ENCODE data around the gene PRKCG.

PRKCG gene

GRCh38 chr19:53873773-53874605 lies 8.0 kb upstream of the PRKCG start:
- no peak for DNase-seq

DNA sequence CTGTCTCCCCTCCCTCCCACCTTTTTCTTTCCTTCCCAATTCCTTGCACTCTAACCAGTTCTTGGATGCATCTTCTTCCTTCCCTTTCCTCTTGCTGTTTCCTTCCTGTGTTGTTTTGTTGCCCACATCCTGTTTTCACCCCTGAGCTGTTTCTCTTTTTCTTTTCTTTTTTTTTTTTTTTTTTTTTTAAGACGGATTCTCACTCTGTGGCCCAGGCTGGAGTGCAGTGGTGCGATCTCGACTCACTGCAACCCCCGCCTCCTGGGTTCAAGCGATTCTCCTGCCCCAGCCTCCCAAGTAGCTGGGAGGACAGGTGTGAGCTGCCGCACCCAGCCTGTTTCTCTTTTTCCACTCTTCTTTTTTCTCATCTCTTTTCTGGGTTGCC lies 7.4 kb upstream of the PRKCG start:
- no peak for DNase-seq

DNA sequence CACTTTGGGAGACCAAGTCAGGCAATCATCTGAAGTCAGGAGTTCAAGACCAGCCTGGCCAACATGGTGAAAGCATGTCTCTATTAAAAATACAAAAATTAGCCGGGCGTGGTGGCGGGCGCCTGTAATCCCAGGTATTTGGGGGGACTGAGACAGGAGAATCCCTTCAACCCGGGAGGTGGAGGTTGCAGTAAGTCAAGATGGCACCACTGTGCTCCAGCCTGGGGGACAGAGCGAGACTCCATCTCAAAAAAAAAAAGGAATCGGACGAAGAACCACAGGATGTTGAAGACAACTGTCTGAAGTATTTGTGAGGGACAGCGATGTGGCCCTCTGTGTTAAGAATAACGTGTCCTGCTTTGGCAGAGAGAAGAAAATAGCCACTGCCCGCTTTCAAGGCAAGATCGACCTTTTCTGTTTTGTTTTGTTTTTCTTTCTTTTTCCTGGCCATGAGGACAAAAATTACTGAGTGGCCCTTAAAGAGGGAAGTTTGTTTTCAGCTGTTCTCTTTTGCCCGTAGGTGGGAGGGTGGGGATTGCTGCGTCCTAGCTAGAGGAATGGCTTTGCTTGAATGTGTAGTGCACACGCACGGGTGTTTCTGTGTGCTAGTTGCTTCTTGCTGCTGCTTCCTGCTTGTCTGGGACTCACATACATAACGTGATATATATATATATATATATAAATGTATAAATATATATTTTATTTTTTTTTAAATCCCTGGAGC lies 6.2 kb upstream of the PRKCG start:
- no peak for DNase-seq

DNA sequence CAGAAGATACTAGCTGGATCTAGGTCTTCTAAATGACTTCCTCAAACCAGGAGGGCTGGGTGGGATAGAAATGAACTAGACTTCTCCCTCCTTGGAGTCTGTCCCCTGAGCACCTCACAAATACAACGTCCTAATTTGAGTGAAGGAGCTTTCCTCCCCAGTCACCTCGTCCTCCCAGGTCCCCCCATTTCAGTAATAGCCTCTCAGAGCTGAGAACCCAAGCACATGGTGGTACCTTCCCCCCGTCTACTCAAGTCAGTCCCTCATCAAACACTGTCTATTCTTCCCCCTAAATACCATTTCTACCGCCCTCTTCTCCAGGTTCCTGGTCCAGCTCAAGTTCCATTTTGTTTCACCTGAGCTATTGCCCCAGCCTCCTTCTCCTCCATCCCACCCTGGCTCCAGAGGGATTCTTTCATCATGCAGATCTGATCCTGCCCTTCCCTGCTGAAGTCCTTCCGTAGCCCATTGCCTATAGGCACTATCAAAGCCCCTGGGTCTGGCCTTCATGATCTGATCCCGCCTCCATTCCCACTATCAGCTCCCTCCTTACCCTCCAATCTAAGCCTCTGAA lies 5.3 kb upstream of the PRKCG start:
- DNase-seq: no peak

DNA sequence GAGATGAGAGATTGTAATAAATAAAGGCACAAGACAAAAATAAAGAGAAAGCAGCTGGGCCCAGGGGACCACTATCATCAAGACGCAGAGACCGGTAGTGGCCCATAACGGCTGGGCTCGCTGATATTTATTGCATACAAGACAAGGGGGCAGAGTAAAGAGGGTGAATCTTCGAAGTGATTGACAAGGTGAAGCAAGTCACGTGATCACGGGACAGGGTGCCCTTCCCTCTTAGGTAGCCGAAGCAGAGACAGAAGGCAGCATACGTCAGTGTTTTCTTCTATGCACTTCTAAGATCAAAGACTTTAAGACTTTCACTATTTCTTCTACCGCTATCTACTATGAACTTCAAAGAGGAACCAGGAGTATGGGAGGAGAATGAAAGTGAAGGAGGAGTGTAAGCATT lies 4.6 kb upstream of the PRKCG start:
- no peak for DNase-seq

DNA sequence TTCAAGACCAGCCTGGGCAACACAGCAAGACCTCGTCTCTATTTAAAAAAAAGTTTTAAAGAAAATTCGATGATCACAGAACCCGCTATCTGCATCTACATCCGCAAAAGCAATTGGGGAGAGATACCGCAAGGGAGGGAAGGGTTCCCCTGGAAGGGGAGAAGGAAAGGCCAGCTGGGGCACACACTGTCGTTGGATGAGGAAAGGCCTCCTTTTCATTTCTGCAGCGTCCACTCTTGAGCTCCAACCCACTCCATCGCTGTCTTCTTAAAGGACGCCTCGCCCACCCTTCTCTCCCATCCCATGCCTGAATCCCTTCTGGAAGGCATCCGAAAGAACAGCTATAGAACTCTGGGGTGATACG lies 3.2 kb upstream of the PRKCG start:
- no peak for DNase-seq

DNA sequence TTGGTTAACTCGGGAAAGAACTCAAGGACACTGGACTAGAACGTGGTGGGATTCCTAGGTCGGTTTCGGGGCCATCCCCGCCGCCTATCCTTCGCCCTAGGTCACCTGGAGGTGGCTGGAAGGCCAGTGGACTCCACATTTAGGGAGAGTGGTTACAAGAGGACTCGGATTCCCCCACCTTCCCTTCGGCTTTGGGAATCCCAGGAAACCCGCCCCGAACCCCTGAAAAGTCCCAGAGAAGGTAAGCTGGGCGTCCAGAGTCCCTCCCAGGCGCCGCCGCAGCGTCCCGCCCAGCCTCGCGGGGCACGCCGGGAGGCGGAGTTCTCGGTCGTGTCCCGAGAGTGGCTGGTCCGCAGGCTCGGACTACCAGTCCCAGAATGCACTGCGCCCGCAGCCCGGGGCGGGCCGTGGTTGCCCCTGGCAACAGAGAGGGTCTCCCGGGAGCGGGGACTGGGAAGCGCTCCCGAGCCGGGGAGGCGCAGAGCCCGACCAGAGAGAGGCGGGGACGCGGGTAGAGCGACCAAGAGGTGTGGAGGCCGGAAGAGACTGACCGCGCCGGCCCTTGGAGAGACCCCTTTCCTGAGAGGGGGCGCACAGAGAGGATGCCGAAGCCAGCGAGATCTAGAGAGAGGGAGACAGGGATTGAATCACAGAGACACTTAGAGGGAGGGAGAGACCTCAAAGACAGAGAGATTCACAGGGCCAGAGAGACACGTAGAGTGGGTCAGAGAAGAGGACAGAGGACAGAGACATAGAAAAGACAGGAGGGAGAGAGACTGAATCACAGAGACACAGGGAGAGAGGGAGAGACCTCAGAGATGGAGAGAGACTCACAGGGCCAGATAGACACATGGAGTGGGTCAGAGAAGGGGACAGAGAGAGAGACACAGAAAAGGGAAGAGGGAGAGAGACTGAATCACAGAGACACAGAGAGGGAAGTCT lies 2.6 kb upstream of the PRKCG start:
- no peak for DNase-seq

DNA sequence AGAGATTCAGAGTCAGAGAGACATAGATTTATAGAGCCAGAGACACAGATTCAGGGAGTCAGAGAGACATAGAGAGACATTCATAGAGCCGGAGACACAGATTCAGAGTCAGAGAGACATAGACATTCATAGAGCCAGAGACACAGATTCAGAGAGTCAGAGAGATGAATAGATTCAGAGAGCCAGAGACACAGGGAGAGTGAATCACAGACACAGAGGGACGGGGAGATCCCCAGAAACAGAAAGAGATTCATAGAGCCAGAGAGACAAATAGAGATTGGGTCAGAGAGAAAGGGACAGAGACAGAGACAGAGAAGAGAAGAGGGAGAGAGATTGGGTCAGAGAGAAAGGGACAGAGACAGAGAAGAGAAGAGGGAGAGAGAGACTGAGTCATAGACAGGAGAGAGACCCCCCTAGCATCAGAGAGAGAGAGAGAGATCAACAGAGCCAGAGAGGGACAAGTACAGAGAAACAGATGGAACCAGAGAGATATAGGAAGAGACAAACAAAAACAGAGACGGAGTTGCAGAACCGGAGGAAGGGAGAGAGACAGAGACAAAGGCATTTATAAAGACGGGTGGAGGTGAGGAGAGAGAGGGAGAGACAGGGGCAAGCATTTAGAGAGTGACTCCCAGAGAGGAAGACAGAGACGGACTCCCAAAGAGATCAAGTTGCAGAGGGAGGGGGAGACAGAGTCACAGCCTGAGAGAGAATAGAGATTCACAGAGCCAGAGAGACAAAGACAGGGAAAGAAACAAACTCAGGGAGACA lies 1.1 kb upstream of the PRKCG start:
- no peak for DNase-seq

DNA sequence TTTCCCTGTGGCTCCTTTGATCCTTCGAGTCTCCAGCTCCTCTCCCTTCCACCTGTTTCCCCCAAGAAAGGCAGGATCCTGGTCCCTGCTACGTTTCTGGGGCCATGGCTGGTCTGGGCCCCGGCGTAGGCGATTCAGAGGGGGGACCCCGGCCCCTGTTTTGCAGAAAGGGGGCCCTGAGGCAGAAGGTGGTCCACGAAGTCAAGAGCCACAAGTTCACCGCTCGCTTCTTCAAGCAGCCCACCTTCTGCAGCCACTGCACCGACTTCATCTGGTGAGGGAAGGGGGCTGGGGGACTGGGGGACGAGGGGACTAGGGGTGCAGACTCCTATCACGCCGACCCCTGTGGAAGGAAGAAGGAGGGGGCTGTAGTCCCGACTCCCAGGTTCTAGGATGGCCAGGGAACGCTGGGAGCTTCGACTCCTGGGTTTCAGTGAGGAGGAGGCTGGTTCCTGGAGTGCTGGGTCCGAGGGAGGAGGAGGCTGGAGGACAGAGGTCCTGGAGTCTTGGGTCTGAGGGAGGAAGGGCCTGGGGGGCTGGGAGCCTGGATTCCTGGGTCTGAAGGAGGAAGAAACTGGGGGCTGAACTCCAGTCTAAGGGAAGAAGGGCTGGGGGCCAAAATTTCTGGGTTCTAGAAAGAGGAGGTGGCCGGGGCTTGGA lies 524 bp downstream of the PRKCG start:
- no peak for DNase-seq

- no peak for DNase-seq
Observed at GRCh38 chr19:53883231-53883661, 1.2 kb downstream of the PRKCG start.

DNA sequence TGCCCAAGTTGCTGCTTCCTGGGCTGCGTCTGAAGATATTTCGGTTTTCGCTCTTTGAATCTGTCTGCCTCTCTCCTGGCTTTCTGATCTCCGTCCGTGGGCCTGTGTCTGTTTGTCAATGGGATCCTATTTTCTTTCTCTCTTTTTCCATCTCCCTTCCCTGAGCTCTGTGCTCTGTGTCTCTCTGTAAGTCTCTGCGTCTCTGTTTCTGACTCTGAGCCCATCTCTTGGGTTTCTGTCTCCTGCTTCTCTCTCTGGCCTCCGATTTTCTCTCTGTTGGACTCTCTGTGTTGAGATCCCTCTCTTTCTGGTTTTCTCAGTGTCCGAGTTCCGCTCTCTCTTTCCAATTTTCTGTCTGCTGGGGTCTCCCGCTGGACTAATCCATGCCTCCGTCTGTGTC lies 1.7 kb downstream of the PRKCG start:
- no peak for DNase-seq

DNA sequence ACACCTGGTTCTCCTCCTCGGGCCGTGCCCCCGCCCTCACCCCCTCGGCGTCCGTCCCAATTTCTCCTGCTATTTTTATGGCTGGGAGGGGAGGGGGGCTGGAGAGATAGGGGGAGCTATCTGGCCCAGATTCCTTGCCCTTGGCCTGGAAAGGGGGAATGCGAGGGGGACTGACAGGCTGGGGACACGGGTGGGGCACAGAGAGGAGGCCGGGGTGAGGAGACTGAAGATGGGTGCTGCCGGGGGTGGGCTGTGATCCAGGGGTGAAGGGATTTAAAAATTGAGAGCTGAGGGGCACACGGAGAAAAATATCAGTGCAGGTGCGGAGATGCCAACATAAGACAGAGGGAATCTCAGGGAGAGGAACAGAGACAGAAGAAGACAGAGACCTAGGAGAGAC lies 2.3 kb downstream of the PRKCG start:
- DNase-seq: no peak

DNA sequence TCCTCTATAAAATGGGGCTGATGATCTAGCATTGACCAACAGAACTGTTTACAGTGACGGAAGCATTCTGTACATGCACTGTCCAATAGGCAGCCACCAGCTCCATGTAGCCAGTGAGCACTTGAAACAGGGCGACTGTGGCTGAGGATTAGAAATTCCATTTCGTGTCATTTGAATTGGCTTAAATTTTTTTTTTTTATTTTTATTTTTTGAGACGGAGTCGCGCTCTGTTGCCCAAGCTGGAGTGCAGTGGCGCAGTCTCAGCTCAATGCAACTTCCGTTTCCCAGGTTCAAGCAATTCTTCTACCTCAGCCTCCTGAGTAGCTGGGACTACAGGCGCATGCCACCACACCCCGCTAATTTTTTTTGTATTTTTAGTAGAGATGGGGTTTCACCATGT lies 3.0 kb downstream of the PRKCG start:
- no peak for DNase-seq

GRCh38 chr19:53892301-53892980 lies 10.4 kb downstream of the PRKCG start:
- no peak for DNase-seq

DNA sequence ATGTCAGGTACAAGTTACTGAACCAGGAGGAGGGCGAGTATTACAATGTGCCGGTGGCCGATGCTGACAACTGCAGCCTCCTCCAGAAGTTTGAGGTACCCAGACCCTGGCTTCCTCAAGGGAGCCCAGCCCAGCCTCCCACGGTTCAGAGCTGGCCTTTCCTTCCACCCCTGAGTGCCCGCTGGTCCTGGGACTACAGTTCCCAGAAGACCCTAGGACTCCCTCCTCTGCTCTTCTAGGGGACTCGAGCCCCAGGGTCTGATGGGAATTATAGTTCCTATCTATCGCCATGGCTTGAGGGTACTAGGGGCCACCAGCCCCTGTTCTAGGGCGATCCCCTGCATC lies 11.0 kb downstream of the PRKCG start:
- DNase-seq: no peak

- DNase-seq: no peak
Observed at GRCh38 chr19:53894707-53895106, 12.7 kb downstream of the PRKCG start.

DNA sequence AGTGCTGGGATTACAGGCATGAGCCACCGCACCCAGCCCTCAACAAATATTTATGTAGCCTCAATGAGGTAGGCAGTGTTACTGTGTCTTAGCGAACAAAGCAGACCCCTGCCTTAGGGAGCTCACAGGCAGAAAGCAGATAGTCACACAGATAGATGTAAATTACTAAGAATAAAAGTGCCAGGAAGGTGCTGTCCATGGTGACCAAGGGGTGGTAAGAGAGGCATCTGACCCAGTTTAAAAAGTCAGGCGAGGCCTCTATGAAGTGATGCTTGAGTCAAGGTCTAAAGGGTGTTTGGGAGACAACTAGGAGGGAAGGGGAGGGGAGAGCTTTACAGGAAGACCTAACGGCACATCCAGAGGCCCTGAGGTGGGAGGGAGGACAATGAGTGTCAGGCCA lies 14.7 kb downstream of the PRKCG start:
- no peak for DNase-seq

GRCh38 chr19:53897459-53897858 lies 15.5 kb downstream of the PRKCG start:
- no peak for DNase-seq

DNA sequence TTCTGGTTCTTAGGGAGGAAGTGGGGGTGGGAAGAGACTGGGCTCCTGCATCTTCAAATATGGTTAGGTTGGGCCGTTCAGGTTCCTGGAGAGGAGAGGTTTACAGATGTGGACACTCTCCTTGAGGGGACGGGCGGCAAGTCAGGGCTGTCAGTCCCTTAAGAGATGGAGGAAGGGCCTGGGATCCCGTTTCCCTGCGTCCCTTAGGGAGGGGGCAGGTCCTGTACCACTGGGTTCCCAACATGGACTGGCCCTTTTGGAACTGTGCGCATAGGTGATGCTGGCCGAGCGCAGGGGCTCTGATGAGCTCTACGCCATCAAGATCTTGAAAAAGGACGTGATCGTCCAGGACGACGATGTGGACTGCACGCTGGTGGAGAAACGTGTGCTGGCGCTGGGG lies 16.2 kb downstream of the PRKCG start:
- DNase-seq: no peak

GRCh38 chr19:53898636-53899341 lies 16.8 kb downstream of the PRKCG start:
- DNase-seq: no peak

All from NCI-H510A (cell line).